AG09309 (cell line): ENCODE data around the gene IQSEC1.

Source experiments
- DNase-seq: peaks from one replicate; pipeline ENCODE4 v3.0.0-alpha.2; 2010; ENCODE audit warnings: low read depth
- H3K4me3 ChIP-seq: 2 replicates; pipeline ENCODE4 v1.5.1; 2011; ENCODE audit warnings: mild to moderate bottlenecking, low read depth, low read length, moderate library complexity; ENCODE audit not compliant: control insufficient read depth
- TF ChIP-seq, protein P1 (sequence below): IDR thresholded peaks from 2 replicates; pipeline ENCODE4 v1.5.1; 2011; ENCODE audit warnings: mild to moderate bottlenecking, low read depth, low read length, inconsistent platforms; ENCODE audit not compliant: insufficient read depth, control insufficient read depth; ENCODE audit errors: missing control alignments

Gene IQSEC1

DNA sequence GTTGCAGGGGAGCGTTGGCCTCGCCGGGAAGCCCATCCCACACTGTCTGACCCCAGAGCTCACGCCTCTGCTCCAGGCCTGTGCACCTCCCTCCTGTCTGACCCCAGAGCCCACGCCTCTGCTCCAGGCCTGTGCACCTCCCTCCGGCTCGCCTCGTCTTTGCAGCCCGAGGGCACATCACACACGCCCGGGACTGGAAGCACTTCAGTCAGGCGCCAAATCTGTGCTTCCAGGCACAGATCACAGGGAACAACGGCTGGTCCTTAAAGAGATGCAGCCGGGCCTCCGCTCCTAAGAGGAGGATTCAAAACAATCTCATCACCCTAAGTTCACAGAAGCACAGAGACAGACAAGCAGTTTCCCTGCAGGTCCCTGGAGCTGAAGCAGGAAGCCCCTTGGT, 128.8 kb downstream of the IQSEC1 start:
- no peak for DNase-seq
- H3K4me3 ChIP-seq = no peak overlapping the region
- TF ChIP-seq, protein P1, sequence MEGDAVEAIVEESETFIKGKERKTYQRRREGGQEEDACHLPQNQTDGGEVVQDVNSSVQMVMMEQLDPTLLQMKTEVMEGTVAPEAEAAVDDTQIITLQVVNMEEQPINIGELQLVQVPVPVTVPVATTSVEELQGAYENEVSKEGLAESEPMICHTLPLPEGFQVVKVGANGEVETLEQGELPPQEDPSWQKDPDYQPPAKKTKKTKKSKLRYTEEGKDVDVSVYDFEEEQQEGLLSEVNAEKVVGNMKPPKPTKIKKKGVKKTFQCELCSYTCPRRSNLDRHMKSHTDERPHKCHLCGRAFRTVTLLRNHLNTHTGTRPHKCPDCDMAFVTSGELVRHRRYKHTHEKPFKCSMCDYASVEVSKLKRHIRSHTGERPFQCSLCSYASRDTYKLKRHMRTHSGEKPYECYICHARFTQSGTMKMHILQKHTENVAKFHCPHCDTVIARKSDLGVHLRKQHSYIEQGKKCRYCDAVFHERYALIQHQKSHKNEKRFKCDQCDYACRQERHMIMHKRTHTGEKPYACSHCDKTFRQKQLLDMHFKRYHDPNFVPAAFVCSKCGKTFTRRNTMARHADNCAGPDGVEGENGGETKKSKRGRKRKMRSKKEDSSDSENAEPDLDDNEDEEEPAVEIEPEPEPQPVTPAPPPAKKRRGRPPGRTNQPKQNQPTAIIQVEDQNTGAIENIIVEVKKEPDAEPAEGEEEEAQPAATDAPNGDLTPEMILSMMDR = no peak

DNA sequence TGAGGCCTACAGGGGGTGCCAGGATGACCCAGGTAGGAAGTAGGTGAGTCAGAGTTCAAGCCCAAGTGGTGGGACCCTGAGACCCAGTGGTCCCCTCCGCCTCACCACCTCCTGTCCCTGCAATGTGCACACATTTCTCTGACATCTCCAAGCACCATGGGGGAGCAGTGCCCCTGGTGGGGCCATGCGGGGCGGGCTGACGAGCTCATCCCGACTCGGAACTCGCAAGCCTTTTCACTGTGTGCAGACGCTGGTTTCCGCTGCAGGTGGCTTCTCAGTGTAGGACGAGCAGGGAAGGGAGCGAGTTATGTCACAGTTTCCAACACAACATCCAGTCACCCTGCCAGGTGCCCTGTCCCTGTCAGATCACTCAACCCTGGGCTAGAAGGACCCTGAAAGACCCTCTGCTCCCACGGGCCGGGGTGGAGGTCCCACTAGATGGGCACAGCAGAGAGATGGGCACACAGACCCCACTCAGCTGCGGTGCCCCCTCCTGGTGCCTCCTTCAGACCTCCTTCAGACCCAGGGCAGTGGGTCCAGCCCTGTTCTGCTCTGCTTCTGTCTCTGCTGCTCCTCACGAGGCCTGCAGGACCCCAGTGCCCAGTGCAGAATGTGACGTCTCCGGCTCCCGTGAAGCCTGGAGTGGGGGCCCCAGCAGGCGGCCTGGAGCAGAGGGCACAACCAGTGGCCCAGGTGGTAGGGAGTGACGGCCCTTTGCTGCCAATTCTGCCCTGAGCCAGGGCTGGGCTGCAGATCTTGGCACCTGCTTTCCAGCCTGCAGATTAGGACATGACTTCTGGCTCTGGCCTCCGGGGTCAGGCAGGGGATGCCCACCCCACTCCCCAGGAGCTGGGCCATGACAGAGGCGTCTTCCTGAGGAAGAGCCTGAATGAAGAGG, 129.9 kb downstream of the IQSEC1 start:
- no peak for DNase-seq
- TF ChIP-seq, protein P1 = no peak
- H3K4me3 ChIP-seq = no peak overlapping the region

DNA sequence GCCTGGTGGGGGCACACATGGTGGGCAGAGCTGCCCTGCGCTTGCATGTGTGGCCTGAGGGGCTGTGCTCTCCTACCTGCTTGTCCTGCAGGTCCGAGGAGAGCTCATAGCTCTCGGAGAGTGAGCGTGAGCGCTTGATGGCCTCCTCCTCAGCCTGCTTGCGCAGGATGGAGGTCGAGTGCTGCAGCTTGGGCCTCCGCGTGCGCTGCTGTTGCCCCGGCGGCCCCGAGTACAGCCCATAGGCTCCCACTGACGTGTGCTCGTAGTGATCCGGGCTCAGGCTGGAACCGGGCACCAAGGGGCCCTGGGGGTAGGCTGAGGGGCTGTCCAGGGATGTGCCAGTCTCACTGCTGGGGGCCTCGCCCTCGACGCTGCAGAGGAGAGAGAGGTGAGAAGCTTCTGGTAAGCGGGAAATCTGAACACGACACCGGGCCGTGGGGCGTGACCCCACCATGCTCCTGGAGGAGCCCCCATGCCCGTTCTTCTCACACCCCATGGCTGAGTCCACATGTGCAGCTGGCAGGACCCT, 131.7 kb downstream of the IQSEC1 start:
- TF ChIP-seq, protein P1 = no peak
- no peak overlapping the region for H3K4me3 ChIP-seq
- no peak for DNase-seq

DNA sequence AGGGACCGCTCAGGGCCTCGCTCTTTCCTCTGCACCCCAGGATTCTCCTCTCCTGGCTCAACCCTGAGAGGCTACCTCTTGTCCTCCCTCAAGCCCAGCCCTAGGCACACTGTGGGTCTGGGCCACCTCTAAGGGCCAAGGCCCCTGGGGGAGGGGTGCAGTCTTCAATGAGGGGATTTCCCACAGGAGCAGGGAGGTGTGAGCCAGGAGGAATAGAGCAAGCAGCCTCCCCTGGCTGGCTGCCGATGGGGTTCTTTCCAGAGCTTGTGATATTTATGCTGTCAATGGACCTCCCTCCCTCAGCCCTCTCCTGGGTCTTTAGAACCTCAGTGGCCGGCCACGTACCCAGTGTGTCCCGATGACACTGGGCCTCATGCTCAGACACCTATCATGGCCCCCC, 132.4 kb downstream of the IQSEC1 start:
- DNase-seq = no peak
- TF ChIP-seq, protein P1 = no peak
- H3K4me3 ChIP-seq = no peak overlapping the region

DNA sequence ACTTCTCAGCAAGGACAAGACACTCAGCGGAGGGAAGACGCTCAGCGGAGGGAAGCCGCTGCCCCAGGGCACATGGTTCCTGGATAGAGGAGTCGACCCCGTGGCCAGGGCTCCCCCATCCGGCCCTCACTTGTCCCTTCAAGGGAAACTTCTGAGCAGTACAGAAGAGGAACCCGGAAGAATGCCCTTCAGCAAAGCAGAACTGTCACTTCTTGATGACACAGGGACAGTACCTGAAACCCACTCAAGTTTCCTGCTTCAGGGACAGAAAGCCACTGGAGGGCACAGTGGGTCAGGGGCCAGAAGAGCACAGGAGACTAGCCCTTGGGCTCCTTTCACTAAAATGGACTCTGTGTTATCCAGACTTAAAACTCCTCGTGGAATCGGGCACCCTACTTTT, 134.1 kb downstream of the IQSEC1 start:
- TF ChIP-seq, protein P1 = no peak
- no peak for DNase-seq

DNA sequence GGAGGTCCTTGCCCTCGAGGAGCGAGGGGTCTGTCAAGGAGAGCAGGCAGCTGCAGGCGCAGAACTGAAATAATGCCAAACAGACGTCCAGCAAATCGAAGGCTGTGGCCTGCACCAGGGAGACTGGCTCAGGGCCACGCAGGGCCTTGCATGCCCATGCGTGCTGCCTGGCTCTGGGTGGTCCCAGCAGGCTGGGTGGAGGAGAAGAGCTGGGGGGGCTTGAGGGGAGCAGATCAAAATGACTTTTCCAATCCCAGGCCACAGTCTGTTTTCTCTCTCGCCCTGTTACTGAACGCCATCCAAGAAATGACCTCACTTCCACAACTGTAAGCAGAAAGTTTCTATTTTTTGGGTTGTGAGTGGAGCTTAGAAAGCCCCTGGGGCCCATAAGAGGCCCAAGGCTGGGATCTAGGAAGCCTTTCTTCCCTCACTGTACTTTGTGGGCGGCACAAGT, 134.9 kb downstream of the IQSEC1 start:
- TF ChIP-seq, protein P1 = no peak
- DNase-seq = no peak

More for the DNA sequence above, 134.1 kb downstream of the IQSEC1 start:
- H3K4me3 ChIP-seq = no peak overlapping the region

More for the DNA sequence above, 134.9 kb downstream of the IQSEC1 start:
- H3K4me3 ChIP-seq = no peak overlapping the region
